H1 (cell line): ENCODE results near the gene TDRD1. TPM values are rescaled to one million over a fixed set of nuclear protein-coding genes. Genes with fewer than 3 reads are reported as not detected.

Experiments
- CTCF ChIA-PET: fragments of 300-600 bp; sonication (Branson Sonifier 250); formaldehyde crosslinking; loops from one replicate; lab custom pipeline; 2021; ENCODE audit not compliant: partially characterized antibody; lab: Charles Lee
- POLR2A ChIA-PET: fragments of 300-600 bp; sonication (Branson Sonifier 250); formaldehyde crosslinking; loops from one replicate; lab custom pipeline; 2021; ENCODE audit warnings: inconsistent platforms; ENCODE audit not compliant: partially characterized antibody; lab: Charles Lee
- DNase-seq, 2 experiments: peaks; one replicate each; pipeline versions ENCODE4 v3.0.0 to v3.0.0-alpha.2; 2010 to 2022; ENCODE audit warnings: low spot score in 2 of 2, low read depth in 1 of 2, mixed read lengths in 1 of 2
- FAIRE-seq: peaks from 2 replicates; lab custom pipeline; 2011; peaks lifted over from hg19 to GRCh38; lab: Jason Lieb, UNC
- H2AFZ ChIP-seq: 2 replicates; pipeline ENCODE4 v1.8.1; 2012; ENCODE audit warnings: low read length, inconsistent platforms
- H2AK5ac ChIP-seq: 2 replicates; pipeline ENCODE4 v1.6.1; 2013; ENCODE audit warnings: low read depth, low read length
- H2BK120ac ChIP-seq: replicated peaks from 2 replicates; pipeline ENCODE3; 2013; ENCODE audit warnings: low read depth, low read length, inconsistent platforms
- H2BK12ac ChIP-seq: 2 replicates; pipeline ENCODE4 v1.6.1; 2013; ENCODE audit warnings: low read depth, low read length
- H2BK15ac ChIP-seq: 2 replicates; pipeline ENCODE4 v1.6.1; 2013; ENCODE audit warnings: low read length
- H2BK20ac ChIP-seq: 2 replicates; pipeline ENCODE4 v1.6.1; 2013; ENCODE audit warnings: low read length
- H2BK5ac ChIP-seq: 2 replicates; pipeline ENCODE4 v1.6.1; 2013; ENCODE audit warnings: low read depth, low read length
- H3K14ac ChIP-seq: 2 replicates; pipeline ENCODE4 v1.6.1; 2013; ENCODE audit warnings: inconsistent platforms; ENCODE audit not compliant: insufficient read length
- H3K18ac ChIP-seq: 2 replicates; pipeline ENCODE4 v1.6.1; 2013; ENCODE audit warnings: low read length; ENCODE audit errors: extremely low read depth
- H3K23ac ChIP-seq: 2 replicates; pipeline ENCODE4 v1.6.1; 2013; ENCODE audit warnings: inconsistent platforms; ENCODE audit not compliant: insufficient read length
- H3K23me2 ChIP-seq: 2 replicates; pipeline ENCODE4 v1.6.1; 2013; ENCODE audit warnings: low read depth, low read length
- H3K27ac ChIP-seq: 2 replicates; pipeline ENCODE4 v1.6.1; 2011; ENCODE audit warnings: low read depth, low read length, inconsistent platforms
- H3K27me3 ChIP-seq, 4 experiments: replicated peaks in 1 of 4; 1 replicate in 1 of 4; 2 replicates in 3 of 4; pipeline versions ENCODE4 v1.6.1 to v1.8.1; 2011 to 2013; ENCODE audit warnings: low read length in 3 of 4, mild to moderate bottlenecking in 3 of 4, inconsistent platforms in 2 of 4, mixed read lengths in 2 of 4, moderate library complexity in 1 of 4; ENCODE audit not compliant: control insufficient read depth in 3 of 4, insufficient read depth in 3 of 4; ENCODE audit errors: extremely low read depth in 1 of 4
- H3K36me3 ChIP-seq, 4 experiments: 2 replicates each; pipeline versions ENCODE4 v1.6.1 to v1.8.1; 2011 to 2013; ENCODE audit warnings: mild to moderate bottlenecking in 4 of 4, low read length in 3 of 4, moderate library complexity in 2 of 4, control low read depth in 1 of 4, inconsistent platforms in 1 of 4; ENCODE audit not compliant: insufficient read depth in 4 of 4, control insufficient read depth in 2 of 4
- H3K4ac ChIP-seq: replicated peaks from 2 replicates; pipeline ENCODE3; 2013; ENCODE audit warnings: low read length, low read depth, mixed read lengths, inconsistent platforms; ENCODE audit not compliant: insufficient read length
- H3K4me1 ChIP-seq, 4 experiments: replicated peaks in 1 of 4; 1 replicate in 1 of 4; 2 replicates in 3 of 4; pipeline versions ENCODE4 v1.6.1 to v1.8.1; 2011 to 2013; ENCODE audit warnings: low read length in 3 of 4, inconsistent platforms in 2 of 4, mixed read lengths in 1 of 4; ENCODE audit not compliant: insufficient read depth in 4 of 4, control insufficient read depth in 3 of 4
- H3K4me2 ChIP-seq, 2 experiments: 2 replicates each; pipeline versions ENCODE4 v1.6.1 to v1.8.1; 2011 to 2013; ENCODE audit warnings: low read depth in 2 of 2, low read length in 2 of 2, control low read depth in 1 of 2, inconsistent platforms in 1 of 2, mild to moderate bottlenecking in 1 of 2; ENCODE audit not compliant: insufficient read depth in 1 of 2
- H3K4me3 ChIP-seq, 4 experiments: fragments of 200-600, 300-600 bp in 1 of 4; sonication (generic), shearing (Covaris generic), sonication (Bioruptor Twin) in 1 of 4; 2 replicates each; pipeline versions ENCODE4 v1.5.1 to v1.8.1; 2011 to 2016; ENCODE audit warnings: low read length in 4 of 4, low read depth in 3 of 4, control low read depth in 2 of 4, inconsistent platforms in 2 of 4, mild to moderate bottlenecking in 2 of 4, mixed read lengths in 1 of 4, moderate library complexity in 1 of 4; ENCODE audit not compliant: insufficient read depth in 2 of 4; ENCODE audit errors: extremely low read depth in 1 of 4
- H3K56ac ChIP-seq: replicated peaks from 2 replicates; pipeline ENCODE3; 2013; ENCODE audit warnings: low read depth, mild to moderate bottlenecking, mixed read lengths, low read length, inconsistent platforms; ENCODE audit not compliant: insufficient read length
- H3K79me1 ChIP-seq: 2 replicates; pipeline ENCODE4 v1.6.1; 2013; ENCODE audit warnings: low read depth, low read length, control low read depth
- H3K79me2 ChIP-seq, 2 experiments: 2 replicates each; pipeline versions ENCODE4 v1.6.1 to v1.8.1; 2012 to 2013; ENCODE audit warnings: low read length in 2 of 2, mild to moderate bottlenecking in 2 of 2, inconsistent platforms in 1 of 2; ENCODE audit not compliant: insufficient read depth in 2 of 2, control insufficient read depth in 1 of 2
- H3K9ac ChIP-seq, 4 experiments: replicated peaks in 1 of 4; 1 replicate in 1 of 4; 2 replicates in 3 of 4; pipeline versions ENCODE4 v1.6.1 to v1.8.1; 2011 to 2013; ENCODE audit warnings: low read depth in 3 of 4, low read length in 3 of 4, control low read depth in 2 of 4, mild to moderate bottlenecking in 2 of 4, moderate library complexity in 2 of 4, inconsistent platforms in 1 of 4; ENCODE audit errors: extremely low read depth in 1 of 4
- H3K9me3 ChIP-seq, 2 experiments: 2 replicates each; pipeline versions ENCODE4 v1.6.1 to v1.8.1; 2012 to 2013; ENCODE audit warnings: mild to moderate bottlenecking in 2 of 2, moderate library complexity in 2 of 2, control low read depth in 1 of 2, inconsistent platforms in 1 of 2, low read depth in 1 of 2, low read length in 1 of 2, mixed read lengths in 1 of 2; ENCODE audit not compliant: insufficient read depth in 2 of 2
- H4K20me1 ChIP-seq, 2 experiments: replicated peaks in 1 of 2; 2 replicates each; pipeline versions ENCODE3 to v1.8.1; 2011 to 2013; ENCODE audit warnings: inconsistent platforms in 2 of 2, low read length in 2 of 2, mild to moderate bottlenecking in 1 of 2; ENCODE audit not compliant: insufficient read depth in 2 of 2, control insufficient read depth in 1 of 2
- H4K5ac ChIP-seq: 2 replicates; pipeline ENCODE4 v1.6.1; 2013; ENCODE audit warnings: low read length, low read depth, mixed read lengths, inconsistent platforms; ENCODE audit not compliant: insufficient read length
- H4K8ac ChIP-seq: 2 replicates; pipeline ENCODE4 v1.8.0; 2013; ENCODE audit warnings: mild to moderate bottlenecking, moderate library complexity, low read length, inconsistent platforms; ENCODE audit not compliant: insufficient read depth; ENCODE audit errors: extremely low read depth
- H4K91ac ChIP-seq: replicated peaks from 2 replicates; pipeline ENCODE3; 2013; ENCODE audit warnings: low read length, mixed read lengths, inconsistent platforms; ENCODE audit not compliant: insufficient read length
- CHD1 ChIP-seq: IDR thresholded peaks from 2 replicates; pipeline ENCODE4 v1.6.1; 2012; ENCODE audit warnings: low read depth, low read length, improper control_type of control experiment
- EP300 ChIP-seq, 2 experiments: IDR thresholded peaks; 1 replicate in 1 of 2; 2 replicates in 1 of 2; pipeline ENCODE4 v1.6.1; 2011 to 2012; ENCODE audit warnings: low read depth in 2 of 2, low read length in 2 of 2, mild to moderate bottlenecking in 2 of 2, borderline replicate concordance in 1 of 2, inconsistent platforms in 1 of 2, moderate library complexity in 1 of 2
- GTF2F1 ChIP-seq: IDR thresholded peaks from 2 replicates; pipeline ENCODE4 v1.6.1; 2012; ENCODE audit warnings: low read depth, low read length, improper control_type of control experiment, borderline replicate concordance
- ZNF274 ChIP-seq: IDR thresholded peaks from 2 replicates; pipeline ENCODE4 v1.7.0; 2012; ENCODE audit warnings: low read length, borderline replicate concordance; ENCODE audit errors: extremely low read depth
- WGBS, 2 experiments: shearing (Covaris generic) in 1 of 2; methylation state at CpG; one replicate each; pipeline versions ENCODE4 v1.1.6 to v1.1.7; 2013 to 2015; ENCODE audit warnings: low lambda C conversion rate in 2 of 2, mixed read lengths in 2 of 2, inconsistent platforms in 1 of 2, low coverage in 1 of 2, missing lambda C conversion rate in 1 of 2; ENCODE audit not compliant: insufficient replicate concordance in 2 of 2, insufficient coverage in 1 of 2, insufficient read length in 1 of 2; ENCODE audit errors: extremely low coverage in 1 of 2, missing lambda C conversion rate in 1 of 2; 5-methylcytosine and 5-hydroxymethylcytosine counted together
- polyA plus RNA-seq, 7 experiments: library from polyadenylated mRNA; depleted of rRNA in 3 of 7; stranded (reverse) in 5 of 7; unstranded in 2 of 7; fragments of >200 nt in 5 of 7; fragments of 200-250 nt in 2 of 7; gene quantifications; 1 replicate in 5 of 7; 2 replicates in 1 of 7; 4 replicates in 1 of 7; pipeline versions ENCODE4 v1.2.1 to v1.2.3, GENCODE V29; 2011 to 2013; ENCODE audit warnings: missing spikeins in 2 of 7, mixed read lengths in 2 of 7
- total RNA-seq: library from RNA; stranded (reverse); fragmentation: NEBNext Ultra II Directional; extraction: Animal tissue kit (Norgen Biotek cat#: 25700); gene quantifications from 2 replicates; pipeline ENCODE4 v1.2.1, GENCODE V29; 2021
- TF ChIP-seq, protein P1 (sequence below): IDR thresholded peaks from 2 replicates; pipeline ENCODE4 v1.6.1; 2012; ENCODE audit warnings: inconsistent platforms

TDRD1 gene
- total and polyA plus RNA-seq, 2 of the 8 experiments (the other 6 are each of a cell fraction or from before 2014, with no cell fraction given): 0.02 to 0.71 TPM

DNA sequence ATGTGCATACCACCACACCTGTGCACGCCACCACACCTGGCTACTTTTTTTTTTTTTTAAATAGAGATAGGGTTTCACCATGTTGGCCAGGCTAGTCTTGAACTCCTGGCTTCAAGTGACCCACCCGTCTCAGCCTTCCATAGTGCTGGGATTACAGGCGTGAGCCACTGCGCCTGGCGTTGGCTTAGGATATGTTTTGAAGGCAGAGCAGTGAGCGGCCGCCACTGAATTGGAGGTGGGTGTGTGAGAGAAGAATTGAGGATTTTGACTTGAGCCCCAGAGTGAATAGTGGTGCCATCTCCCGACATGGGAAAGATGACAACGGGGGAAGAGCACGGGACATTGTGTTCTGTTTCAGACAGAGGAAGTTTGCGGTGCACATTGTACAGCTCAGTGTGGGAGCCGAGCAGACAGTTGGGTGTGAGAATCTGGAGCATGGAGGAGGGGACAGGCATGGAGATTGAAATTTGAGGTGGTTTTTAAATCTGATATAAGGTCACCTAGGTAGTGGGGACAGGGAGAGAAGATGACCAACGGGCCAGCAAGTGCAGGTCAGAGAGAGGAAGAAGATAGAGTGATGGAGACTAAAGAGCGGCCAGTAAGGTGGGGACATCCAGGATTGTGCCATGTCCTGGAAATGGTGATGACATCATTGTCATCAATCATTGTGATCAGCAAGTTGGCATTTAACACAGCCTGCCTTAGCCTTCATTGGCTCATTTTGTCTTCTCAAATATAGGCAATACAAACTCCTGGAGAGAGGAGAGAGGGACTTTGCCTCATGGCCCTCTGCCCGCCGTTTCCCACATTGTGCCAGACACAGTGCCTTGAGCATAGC lies 95.7 kb downstream of the TDRD1 start:
- FAIRE-seq: no peak
- TF ChIP-seq EP300 (IDR thresholded peaks at IDR 0.05; ENCODE audit: borderline replicate concordance in 1 of 2, low read depth in 2 of 2, low read length in 2 of 2) (no peak), ZNF274 (no peak), GTF2F1 (no peak), CHD1 (no peak)
- TF ChIP-seq, protein P1, sequence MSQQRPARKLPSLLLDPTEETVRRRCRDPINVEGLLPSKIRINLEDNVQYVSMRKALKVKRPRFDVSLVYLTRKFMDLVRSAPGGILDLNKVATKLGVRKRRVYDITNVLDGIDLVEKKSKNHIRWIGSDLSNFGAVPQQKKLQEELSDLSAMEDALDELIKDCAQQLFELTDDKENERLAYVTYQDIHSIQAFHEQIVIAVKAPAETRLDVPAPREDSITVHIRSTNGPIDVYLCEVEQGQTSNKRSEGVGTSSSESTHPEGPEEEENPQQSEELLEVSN: no peak

More for the DNA sequence above, 95.7 kb downstream of the TDRD1 start:
- no peak overlapping the region for H2AK5ac ChIP-seq
- H3K23ac ChIP-seq: no peak overlapping the region
- H2BK120ac ChIP-seq: no peak overlapping the region
- no peak overlapping the region for H3K14ac ChIP-seq
- POLR2A ChIA-PET: no interaction called here
- no peak overlapping the region for H2BK15ac ChIP-seq
- CTCF ChIA-PET: interaction anchor here (0.6 to 4.1 kb wide), 4 partner anchors 12 to 160 kb away, joined by 3 to 15 read pairs (median 4); no protein-coding TSS in a partner anchor
- H3K56ac ChIP-seq: no peak overlapping the region
- no peak overlapping the region for H4K5ac ChIP-seq
- H2BK12ac ChIP-seq: no peak overlapping the region; the same call in 1 of the 2 replicates
- H3K27me3 ChIP-seq: no peaks in the 10 kb centered on the region; a peak in 1 of 7 replicates
- H2BK20ac ChIP-seq: no peak overlapping the region
- no peak overlapping the region for H4K8ac ChIP-seq
- H4K20me1 ChIP-seq: no peaks in the 10 kb centered on the region
- no peaks in the 10 kb centered on the region; a peak in 1 of 7 replicates for H3K4me1 ChIP-seq
- H3K9ac ChIP-seq: no peak overlapping the region
- H2BK5ac ChIP-seq: no peak overlapping the region
- H3K9me3 ChIP-seq: no peaks in the 10 kb centered on the region
- H3K79me1 ChIP-seq: no peaks in the 10 kb centered on the region
- H3K4me3 ChIP-seq: no peak overlapping the region
- H3K79me2 ChIP-seq: no peaks in the 10 kb centered on the region
- H3K18ac ChIP-seq: no peak overlapping the region
- H3K4ac ChIP-seq: no peak overlapping the region
- H3K4me2 ChIP-seq: no peak overlapping the region
- 90% methylated on average over 16 of the region's 16 CpGs; no CpG with 5 or more reads in 1 of the 2 experiments for WGBS, 2 experiments
- 0 out of 2 replicates have a peak, but pooled peaks cover 2% of the 10 kb centered on the region for H3K23me2 ChIP-seq
- H3K27ac ChIP-seq: no peak overlapping the region
- H2AFZ ChIP-seq: no peak overlapping the region
- DNase-seq: no peak
- H4K91ac ChIP-seq: no peak overlapping the region
- H3K36me3 ChIP-seq: no peaks in the 10 kb centered on the region
